Measurements from ENCODE around the gene ZNF132.
"Not testable (repeated sequence)": the region's sequence is repeated elsewhere in the genome, so short reads cannot be mapped to it uniquely, and the experiment has no call there.

Gene ZNF132

GRCh38 chr19:58439576-58440554 lies at the start of gene ZNF132:
Gene ZNF132 (minus strand): TSS chr19:58440153. CDS start chr19:58439821, 332 bp downstream.
- peak; percentile 99 for DNase-seq (ENCODE audit: low spot score)

- DNase-seq (ENCODE audit: low spot score): not testable (repeated sequence)
Measured at GRCh38 chr19:58484349-58484748, 44.4 kb upstream of the ZNF132 start.

- DNase-seq (ENCODE audit: low spot score): no peak
Measured at GRCh38 chr19:58483776-58484175, 43.8 kb upstream of the ZNF132 start.

- no peak for DNase-seq (ENCODE audit: low spot score)
Measured at GRCh38 chr19:58482372-58482771, 42.4 kb upstream of the ZNF132 start.

GRCh38 chr19:58480831-58481230 lies 40.9 kb upstream of the ZNF132 start:
- no peak for DNase-seq (ENCODE audit: low spot score)

GRCh38 chr19:58480481-58480830 lies 40.5 kb upstream of the ZNF132 start:
- no peak for DNase-seq (ENCODE audit: low spot score)

- no peak for DNase-seq (ENCODE audit: low spot score)
Measured at GRCh38 chr19:58479736-58480480, 40.0 kb upstream of the ZNF132 start.

- DNase-seq (ENCODE audit: low spot score): no peak
Measured at GRCh38 chr19:58479303-58479702, 39.4 kb upstream of the ZNF132 start.

- no peak for DNase-seq (ENCODE audit: low spot score)
Measured at GRCh38 chr19:58477871-58478270, 37.9 kb upstream of the ZNF132 start.

GRCh38 chr19:58477130-58477529 lies 37.2 kb upstream of the ZNF132 start:
- DNase-seq (ENCODE audit: low spot score): no peak

GRCh38 chr19:58476498-58477015 lies 36.6 kb upstream of the ZNF132 start:
- peak; percentile 26 for DNase-seq (ENCODE audit: low spot score)

GRCh38 chr19:58475714-58476497 lies 36.0 kb upstream of the ZNF132 start, which contains the start of gene ZNF446:
Gene ZNF446 (plus strand): TSS chr19:58476352. CDS start chr19:58477219, 867 bp downstream.
- DNase-seq (ENCODE audit: low spot score): peak; percentile 95

GRCh38 chr19:58474997-58475713 lies 35.2 kb upstream of the ZNF132 start:
- no peak for DNase-seq (ENCODE audit: low spot score)

GRCh38 chr19:58474291-58474996 lies 34.5 kb upstream of the ZNF132 start:
- no peak for DNase-seq (ENCODE audit: low spot score)

- DNase-seq (ENCODE audit: low spot score): no peak
Measured at GRCh38 chr19:58473775-58474174, 33.8 kb upstream of the ZNF132 start.

- no peak for DNase-seq (ENCODE audit: low spot score)
Measured at GRCh38 chr19:58471736-58472135, 31.8 kb upstream of the ZNF132 start.

GRCh38 chr19:58470837-58471543 lies 31.0 kb upstream of the ZNF132 start:
- not testable (repeated sequence) for DNase-seq (ENCODE audit: low spot score)

GRCh38 chr19:58469241-58470013 lies 29.5 kb upstream of the ZNF132 start:
- DNase-seq (ENCODE audit: low spot score): no peak

- no peak for DNase-seq (ENCODE audit: low spot score)
Measured at GRCh38 chr19:58468216-58468839, 28.4 kb upstream of the ZNF132 start.

Measured in kidney capillary endothelial cell (primary cell).